Thyroid gland (tissue), 4 donors: Measurements from ENCODE around the gene BMP6. TPM values are rescaled to one million over a fixed set of nuclear protein-coding genes. Genes with fewer than 3 reads are reported as not detected.

Experiments
- DNase-seq, 2 donors: peaks; one replicate each; pipeline ENCODE4 v3.0.0-alpha.2; 2019
- H3K27ac ChIP-seq, 3 donors: fragments of 200-600 bp; sonication (generic); 1 replicate in 2 of 3; 2 replicates in 1 of 3; pipeline ENCODE4 v1.5.1; 2016 to 2019; ENCODE audit warnings: mild to moderate bottlenecking in 1 of 3, moderate library complexity in 1 of 3
- H3K27me3 ChIP-seq: fragments of 200-600 bp; sonication (generic); one replicate; pipeline ENCODE4 v1.5.1; 2019
- H3K36me3 ChIP-seq, 2 donors: fragments of 200-600 bp; sonication (generic); one replicate each; pipeline ENCODE4 v1.5.1; 2016 to 2019
- H3K4me1 ChIP-seq, 2 donors: fragments of 200-600 bp; sonication (generic); one replicate each; pipeline ENCODE4 v1.5.1; 2017 to 2019
- H3K4me3 ChIP-seq, 3 donors: fragments of 200-600 bp; sonication (generic); replicated peaks in 1 of 3; 1 replicate in 2 of 3; 2 replicates in 1 of 3; pipeline ENCODE4 v1.5.1; 2016; ENCODE audit warnings: mild to moderate bottlenecking in 1 of 3
- H3K9me3 ChIP-seq: fragments of 200-600 bp; sonication (generic); one replicate; pipeline ENCODE4 v1.5.1; 2017
- POLR2A ChIP-seq, 2 donors: fragments of 450-650 bp; IDR thresholded peaks; one replicate each; pipeline ENCODE4 v1.6.1; 2017; ENCODE audit warnings: antibody characterized with exemption in 2 of 2, mild to moderate bottlenecking in 2 of 2, moderate library complexity in 1 of 2
- WGBS, 2 donors: methylation state at CpG; one replicate each; pipeline ENCODE4 v1.1.5; 2017; 5-methylcytosine and 5-hydroxymethylcytosine counted together
- intact Hi-C: fragments of 100-400 bp; cut with DNase I; formaldehyde crosslinking; loops from one replicate; pipeline ENCODE4 v1.15.1; 2023
- total RNA-seq, 4 donors: library from RNA; depleted of rRNA; stranded (reverse); fragments of >200 nt; gene quantifications; one replicate each; pipeline ENCODE4 v1.2.3, GENCODE V29; 2016
- TF ChIP-seq, protein P1 (sequence below), 6 experiments: fragments of 200-600 bp in 3 of 6; fragments of 450-650 bp in 3 of 6; sonication (generic) in 3 of 6; IDR thresholded peaks; one replicate each; pipeline ENCODE4 v1.5.1; 2016 to 2019; ENCODE audit warnings: antibody characterized with exemption in 6 of 6, mild to moderate bottlenecking in 2 of 6, inconsistent platforms in 1 of 6, moderate library complexity in 1 of 6

Gene BMP6
- total RNA-seq, 4 donors from 2014 or later, result 0.78 to 3.1 (median 1.9) TPM

- intact Hi-C loops, result loop anchor here (5.0 kb wide), 2 partner anchors 279 to 339 kb away; partner anchors contain the start of gene BLOC1S5
- TF ChIP-seq, protein P1, sequence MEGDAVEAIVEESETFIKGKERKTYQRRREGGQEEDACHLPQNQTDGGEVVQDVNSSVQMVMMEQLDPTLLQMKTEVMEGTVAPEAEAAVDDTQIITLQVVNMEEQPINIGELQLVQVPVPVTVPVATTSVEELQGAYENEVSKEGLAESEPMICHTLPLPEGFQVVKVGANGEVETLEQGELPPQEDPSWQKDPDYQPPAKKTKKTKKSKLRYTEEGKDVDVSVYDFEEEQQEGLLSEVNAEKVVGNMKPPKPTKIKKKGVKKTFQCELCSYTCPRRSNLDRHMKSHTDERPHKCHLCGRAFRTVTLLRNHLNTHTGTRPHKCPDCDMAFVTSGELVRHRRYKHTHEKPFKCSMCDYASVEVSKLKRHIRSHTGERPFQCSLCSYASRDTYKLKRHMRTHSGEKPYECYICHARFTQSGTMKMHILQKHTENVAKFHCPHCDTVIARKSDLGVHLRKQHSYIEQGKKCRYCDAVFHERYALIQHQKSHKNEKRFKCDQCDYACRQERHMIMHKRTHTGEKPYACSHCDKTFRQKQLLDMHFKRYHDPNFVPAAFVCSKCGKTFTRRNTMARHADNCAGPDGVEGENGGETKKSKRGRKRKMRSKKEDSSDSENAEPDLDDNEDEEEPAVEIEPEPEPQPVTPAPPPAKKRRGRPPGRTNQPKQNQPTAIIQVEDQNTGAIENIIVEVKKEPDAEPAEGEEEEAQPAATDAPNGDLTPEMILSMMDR (IDR thresholded peaks at IDR 0.05), result no peak
- TF ChIP-seq POLR2A (IDR thresholded peaks at IDR 0.05), result no peak
- H3K4me3 ChIP-seq, result no peak overlapping the region
- peaks cover 12 to 24% of the 10 kb centered on the region in 2 donors for H3K4me1 ChIP-seq
- no peak overlapping the region for H3K27ac ChIP-seq
- no peaks in the 10 kb centered on the region for H3K36me3 ChIP-seq
- WGBS, 2 donors, result 85 to 91% methylated on average over 6 of the region's 6 CpGs
- H3K27me3 ChIP-seq, result peaks cover 10% of the 10 kb centered on the region
- H3K9me3 ChIP-seq, result no peaks in the 10 kb centered on the region
- DNase-seq, result no peak
These were observed 2.3 kb upstream of the BMP6 start for GRCh38 chr6:7723554-7723953.

- Histone ChIP-seq H3K9me3 (no peaks in the 10 kb centered on the region), H3K4me3 (peak overlapping the region in 1 of 3 donors; percentile 52), H3K36me3 (no peaks in the 10 kb centered on the region), H3K27ac (no peak overlapping the region), H3K4me1 (peaks cover 12 to 30% of the 10 kb centered on the region in 2 donors), H3K27me3 (peaks cover 28% of the 10 kb centered on the region)
- DNase-seq, result no peak
- WGBS, 2 donors, result 30 to 33% methylated on average over 10 of the region's 10 CpGs
- intact Hi-C loops, result loop anchor here (5.0 kb wide), 1 partner anchor 182 kb away; no protein-coding TSS in a partner anchor
- TF ChIP-seq, protein P1 (IDR thresholded peaks at IDR 0.05), result no peak
- TF ChIP-seq POLR2A (IDR thresholded peaks at IDR 0.05), result no peak
These were observed 487 bp upstream of the BMP6 start for GRCh38 chr6:7725412-7725811.

DNA sequence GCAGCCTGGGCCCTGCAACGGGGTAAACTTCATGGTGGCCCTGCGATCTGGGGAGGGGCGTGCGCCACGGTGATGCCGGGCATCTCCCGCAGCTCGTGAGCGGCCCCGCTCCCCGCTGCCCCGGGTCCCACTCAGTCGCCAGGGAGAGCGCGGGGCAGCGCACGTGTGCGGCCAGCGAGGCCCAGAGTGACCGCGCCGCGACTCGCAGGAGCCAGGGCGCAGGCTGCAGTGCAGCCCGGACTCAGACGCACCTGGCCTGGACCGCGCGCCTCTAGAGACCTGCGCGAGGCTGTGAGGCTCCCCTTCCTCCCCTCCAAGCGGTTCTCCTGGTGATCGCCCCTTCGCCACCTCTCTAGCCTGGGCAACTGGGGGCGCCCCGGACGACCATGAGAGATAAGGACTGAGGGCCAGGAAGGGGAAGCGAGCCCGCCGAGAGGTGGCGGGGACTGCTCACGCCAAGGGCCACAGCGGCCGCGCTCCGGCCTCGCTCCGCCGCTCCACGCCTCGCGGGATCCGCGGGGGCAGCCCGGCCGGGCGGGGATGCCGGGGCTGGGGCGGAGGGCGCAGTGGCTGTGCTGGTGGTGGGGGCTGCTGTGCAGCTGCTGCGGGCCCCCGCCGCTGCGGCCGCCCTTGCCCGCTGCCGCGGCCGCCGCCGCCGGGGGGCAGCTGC is 652 bp downstream of the BMP6 start:
- Histone ChIP-seq H3K4me3 (peak overlapping the region; percentile 26 to 52 (median 29)), H3K27me3 (peaks cover 34% of the 10 kb centered on the region), H3K36me3 (no peaks in the 10 kb centered on the region), H3K9me3 (no peaks in the 10 kb centered on the region), H3K27ac (no peak overlapping the region), H3K4me1 (peaks cover 12 to 30% of the 10 kb centered on the region in 2 donors)
- TF ChIP-seq, protein P1 (IDR thresholded peaks at IDR 0.05), result no peak
- TF ChIP-seq POLR2A (IDR thresholded peaks at IDR 0.05), result no peak
- 0% methylated on average over 3 of the region's 73 CpGs; no CpG with 5 or more reads in 1 of the 2 donors for WGBS, 2 donors
- peak; percentile 24 for DNase-seq
- intact Hi-C loops, result loop anchor here (5.0 kb wide), 1 partner anchor 181 kb away; no protein-coding TSS in a partner anchor

DNA sequence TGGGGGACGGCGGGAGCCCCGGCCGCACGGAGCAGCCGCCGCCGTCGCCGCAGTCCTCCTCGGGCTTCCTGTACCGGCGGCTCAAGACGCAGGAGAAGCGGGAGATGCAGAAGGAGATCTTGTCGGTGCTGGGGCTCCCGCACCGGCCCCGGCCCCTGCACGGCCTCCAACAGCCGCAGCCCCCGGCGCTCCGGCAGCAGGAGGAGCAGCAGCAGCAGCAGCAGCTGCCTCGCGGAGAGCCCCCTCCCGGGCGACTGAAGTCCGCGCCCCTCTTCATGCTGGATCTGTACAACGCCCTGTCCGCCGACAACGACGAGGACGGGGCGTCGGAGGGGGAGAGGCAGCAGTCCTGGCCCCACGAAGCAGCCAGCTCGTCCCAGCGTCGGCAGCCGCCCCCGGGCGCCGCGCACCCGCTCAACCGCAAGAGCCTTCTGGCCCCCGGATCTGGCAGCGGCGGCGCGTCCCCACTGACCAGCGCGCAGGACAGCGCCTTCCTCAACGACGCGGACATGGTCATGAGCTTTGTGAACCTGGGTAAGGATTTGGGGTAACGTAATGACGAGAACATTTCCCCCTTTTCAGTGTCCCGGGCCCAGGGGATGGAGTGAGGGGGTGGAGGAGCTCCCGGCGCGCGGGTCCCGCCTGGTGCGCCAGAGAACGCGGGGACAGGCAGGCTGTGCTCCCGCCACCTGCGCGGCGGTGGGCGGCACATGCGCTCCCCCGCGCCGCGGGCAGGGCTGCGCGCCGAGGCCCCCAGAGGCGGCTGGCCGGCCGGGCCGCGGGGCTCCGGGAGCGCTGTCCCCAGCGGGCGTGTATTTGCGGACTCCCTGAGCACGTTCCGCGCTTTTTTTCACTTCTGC is 1.4 kb downstream of the BMP6 start:
- WGBS, 2 donors, result 1 to 2% methylated on average over 16 to 24 of the region's 97 CpGs
- DNase-seq, result peak in 1 of 2 donors; percentile 6
- Histone ChIP-seq H3K36me3 (no peaks in the 10 kb centered on the region), H3K27ac (no peak overlapping the region), H3K4me1 (peaks cover 12 to 30% of the 10 kb centered on the region in 2 donors), H3K4me3 (peak overlapping the region in 1 of 3 donors; percentile 52), H3K9me3 (no peaks in the 10 kb centered on the region), H3K27me3 (peaks cover 34% of the 10 kb centered on the region)
- intact Hi-C loops, result loop anchor here (5.0 kb wide), 1 partner anchor 180 kb away; no protein-coding TSS in a partner anchor
- TF ChIP-seq POLR2A (IDR thresholded peaks at IDR 0.05), result no peak
- TF ChIP-seq, protein P1 (IDR thresholded peaks at IDR 0.05), result no peak
